HepG2 (cell line): ENCODE data around the gene CLIC3. TPM values are rescaled to one million over a fixed set of nuclear protein-coding genes. Genes with fewer than 3 reads are reported as not detected.

Source experiments
- BCL6 ChIP-seq: IDR thresholded peaks from 2 replicates; pipeline ENCODE4 v1.6.1; 2016; ENCODE audit warnings: missing genetic modification reagents, missing compliant biosample characterization
- FOXA3 ChIP-seq: IDR thresholded peaks from 2 replicates; pipeline ENCODE4 v1.6.1; 2016; ENCODE audit warnings: missing genetic modification reagents, missing compliant biosample characterization
- HNRNPK ChIP-seq: fragments of 200-400 bp; formaldehyde crosslinking; IDR thresholded peaks from 2 replicates; pipeline ENCODE4 v1.6.1; 2018; ENCODE audit warnings: low read length, low read depth, moderate library complexity, mild to moderate bottlenecking; ENCODE audit not compliant: poor library complexity, severe bottlenecking
- KLF9 ChIP-seq: IDR thresholded peaks from 2 replicates; pipeline ENCODE4 v1.6.1; 2016; ENCODE audit warnings: low read depth
- MAZ ChIP-seq, 2 experiments: sonication (generic) in 1 of 2; formaldehyde crosslinking in 1 of 2; IDR thresholded peaks; 2 replicates each; pipeline versions ENCODE4 v1.5.0 to v1.6.1; 2012 to 2020; ENCODE audit warnings: low read depth in 2 of 2, mild to moderate bottlenecking in 2 of 2, borderline replicate concordance in 1 of 2, improper control_type of control experiment in 1 of 2, low read length in 1 of 2, missing genetic modification reagents in 1 of 2, moderate library complexity in 1 of 2
- MEIS1 ChIP-seq: sonication (generic); formaldehyde crosslinking; IDR thresholded peaks from 2 replicates; pipeline ENCODE4 v1.9.0; 2021; ENCODE audit warnings: mild to moderate bottlenecking, missing genetic modification reagents, moderate library complexity, borderline replicate concordance
- ZFY ChIP-seq: sonication (generic); formaldehyde crosslinking; IDR thresholded peaks from 2 replicates; pipeline ENCODE4 v1.4.0; 2020; ENCODE audit warnings: missing genetic modification reagents
- ZNF451 ChIP-seq: sonication (generic); formaldehyde crosslinking; IDR thresholded peaks from 2 replicates; pipeline ENCODE4 v1.5.0; 2020; ENCODE audit warnings: mild to moderate bottlenecking, missing genetic modification reagents
- ZNF792 ChIP-seq: IDR thresholded peaks from 2 replicates; pipeline ENCODE4 v1.6.1; 2016
- polyA plus RNA-seq, 8 experiments: library from polyadenylated mRNA; depleted of rRNA in 3 of 8; stranded (reverse) in 7 of 8; unstranded in 1 of 8; fragments of >200 nt; fragmentation: Illumina TruSeq in 4 of 8; extraction: Trizol in 4 of 8; gene quantifications; 2 replicates each; pipeline versions ENCODE4 v1.2.1 to v1.2.3, GENCODE V29; 2011 to 2016; ENCODE audit warnings: low read depth in 4 of 8, missing spikeins in 1 of 8, mixed read lengths in 1 of 8; ENCODE audit not compliant: insufficient read depth in 1 of 8
- total RNA-seq, 5 experiments: library from RNA; depleted of rRNA; stranded (reverse); fragments of >200 nt; fragmentation: Illumina TruSeq; extraction: Trizol; gene quantifications; 2 replicates each; pipeline ENCODE4 v1.2.3, GENCODE V29; 2016; ENCODE audit warnings: low read depth in 1 of 5
- TF ChIP-seq, protein P1 (sequence below): sonication (generic); formaldehyde crosslinking; IDR thresholded peaks from 2 replicates; pipeline ENCODE4 v1.5.1; 2020; ENCODE audit warnings: missing genetic modification reagents, mild to moderate bottlenecking, borderline replicate concordance
- TF ChIP-seq, protein P2 (sequence below): sonication (generic); formaldehyde crosslinking; IDR thresholded peaks from 2 replicates; pipeline ENCODE4 v1.5.0; 2020; ENCODE audit warnings: mild to moderate bottlenecking, missing genetic modification reagents
- TF ChIP-seq, protein P3 (sequence below): sonication (generic); formaldehyde crosslinking; IDR thresholded peaks from 2 replicates; pipeline ENCODE4 v1.4.0; 2020; ENCODE audit warnings: missing genetic modification reagents
- TF ChIP-seq, protein P4 (sequence below): sonication (generic); formaldehyde crosslinking; IDR thresholded peaks from 2 replicates; pipeline ENCODE4 v1.4.0; 2020; ENCODE audit warnings: mild to moderate bottlenecking, missing genetic modification reagents
- TF ChIP-seq, protein P5 (sequence below): sonication (generic); formaldehyde crosslinking; IDR thresholded peaks from 2 replicates; pipeline ENCODE4 v1.5.0; 2020; ENCODE audit warnings: missing genetic modification reagents
- TF ChIP-seq, protein P6 (sequence below): sonication (generic); formaldehyde crosslinking; IDR thresholded peaks from 2 replicates; pipeline ENCODE4 v1.8.0; 2022; ENCODE audit warnings: mild to moderate bottlenecking, missing genetic modification reagents, moderate library complexity

CLIC3 gene
- total and polyA plus RNA-seq, 2 of the 13 experiments (the other 11 are each of a cell fraction or from before 2014, with no cell fraction given), result 0.51 to 1.5 TPM

DNA sequence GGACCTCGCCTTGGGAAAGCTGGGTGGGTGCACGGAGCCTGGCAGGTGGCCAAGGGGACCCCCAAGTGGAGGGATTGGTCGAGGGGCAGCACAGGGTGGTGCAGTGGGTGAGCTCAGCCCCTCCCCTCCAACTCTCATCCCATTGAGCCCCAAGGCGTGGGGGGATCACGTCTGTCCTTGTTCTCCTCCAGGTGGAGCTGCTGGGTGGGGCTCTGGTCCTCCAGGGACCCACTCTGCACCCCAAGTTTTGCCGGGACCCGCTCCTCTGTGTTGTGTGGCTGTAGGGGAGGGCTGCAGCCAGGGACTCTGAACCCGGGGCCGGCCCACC is 39.1 kb upstream of the CLIC3 start (continued):
- TF ChIP-seq, protein P1, sequence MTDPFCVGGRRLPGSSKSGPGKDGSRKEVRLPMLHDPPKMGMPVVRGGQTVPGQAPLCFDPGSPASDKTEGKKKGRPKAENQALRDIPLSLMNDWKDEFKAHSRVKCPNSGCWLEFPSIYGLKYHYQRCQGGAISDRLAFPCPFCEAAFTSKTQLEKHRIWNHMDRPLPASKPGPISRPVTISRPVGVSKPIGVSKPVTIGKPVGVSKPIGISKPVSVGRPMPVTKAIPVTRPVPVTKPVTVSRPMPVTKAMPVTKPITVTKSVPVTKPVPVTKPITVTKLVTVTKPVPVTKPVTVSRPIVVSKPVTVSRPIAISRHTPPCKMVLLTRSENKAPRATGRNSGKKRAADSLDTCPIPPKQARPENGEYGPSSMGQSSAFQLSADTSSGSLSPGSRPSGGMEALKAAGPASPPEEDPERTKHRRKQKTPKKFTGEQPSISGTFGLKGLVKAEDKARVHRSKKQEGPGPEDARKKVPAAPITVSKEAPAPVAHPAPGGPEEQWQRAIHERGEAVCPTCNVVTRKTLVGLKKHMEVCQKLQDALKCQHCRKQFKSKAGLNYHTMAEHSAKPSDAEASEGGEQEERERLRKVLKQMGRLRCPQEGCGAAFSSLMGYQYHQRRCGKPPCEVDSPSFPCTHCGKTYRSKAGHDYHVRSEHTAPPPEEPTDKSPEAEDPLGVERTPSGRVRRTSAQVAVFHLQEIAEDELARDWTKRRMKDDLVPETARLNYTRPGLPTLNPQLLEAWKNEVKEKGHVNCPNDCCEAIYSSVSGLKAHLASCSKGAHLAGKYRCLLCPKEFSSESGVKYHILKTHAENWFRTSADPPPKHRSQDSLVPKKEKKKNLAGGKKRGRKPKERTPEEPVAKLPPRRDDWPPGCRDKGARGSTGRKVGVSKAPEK (CRISPR knock-in tag), result no peak
- TF ChIP-seq, protein P2, sequence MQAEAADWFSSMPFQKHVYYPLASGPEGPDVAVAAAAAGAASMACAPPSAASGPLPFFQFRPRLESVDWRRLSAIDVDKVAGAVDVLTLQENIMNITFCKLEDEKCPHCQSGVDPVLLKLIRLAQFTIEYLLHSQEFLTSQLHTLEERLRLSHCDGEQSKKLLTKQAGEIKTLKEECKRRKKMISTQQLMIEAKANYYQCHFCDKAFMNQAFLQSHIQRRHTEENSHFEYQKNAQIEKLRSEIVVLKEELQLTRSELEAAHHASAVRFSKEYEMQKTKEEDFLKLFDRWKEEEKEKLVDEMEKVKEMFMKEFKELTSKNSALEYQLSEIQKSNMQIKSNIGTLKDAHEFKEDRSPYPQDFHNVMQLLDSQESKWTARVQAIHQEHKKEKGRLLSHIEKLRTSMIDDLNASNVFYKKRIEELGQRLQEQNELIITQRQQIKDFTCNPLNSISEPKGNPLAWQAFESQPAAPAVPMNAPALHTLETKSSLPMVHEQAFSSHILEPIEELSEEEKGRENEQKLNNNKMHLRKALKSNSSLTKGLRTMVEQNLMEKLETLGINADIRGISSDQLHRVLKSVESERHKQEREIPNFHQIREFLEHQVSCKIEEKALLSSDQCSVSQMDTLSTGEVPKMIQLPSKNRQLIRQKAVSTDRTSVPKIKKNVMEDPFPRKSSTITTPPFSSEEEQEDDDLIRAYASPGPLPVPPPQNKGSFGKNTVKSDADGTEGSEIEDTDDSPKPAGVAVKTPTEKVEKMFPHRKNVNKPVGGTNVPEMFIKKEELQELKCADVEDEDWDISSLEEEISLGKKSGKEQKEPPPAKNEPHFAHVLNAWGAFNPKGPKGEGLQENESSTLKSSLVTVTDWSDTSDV, result no peak
- TF ChIP-seq, protein P3, sequence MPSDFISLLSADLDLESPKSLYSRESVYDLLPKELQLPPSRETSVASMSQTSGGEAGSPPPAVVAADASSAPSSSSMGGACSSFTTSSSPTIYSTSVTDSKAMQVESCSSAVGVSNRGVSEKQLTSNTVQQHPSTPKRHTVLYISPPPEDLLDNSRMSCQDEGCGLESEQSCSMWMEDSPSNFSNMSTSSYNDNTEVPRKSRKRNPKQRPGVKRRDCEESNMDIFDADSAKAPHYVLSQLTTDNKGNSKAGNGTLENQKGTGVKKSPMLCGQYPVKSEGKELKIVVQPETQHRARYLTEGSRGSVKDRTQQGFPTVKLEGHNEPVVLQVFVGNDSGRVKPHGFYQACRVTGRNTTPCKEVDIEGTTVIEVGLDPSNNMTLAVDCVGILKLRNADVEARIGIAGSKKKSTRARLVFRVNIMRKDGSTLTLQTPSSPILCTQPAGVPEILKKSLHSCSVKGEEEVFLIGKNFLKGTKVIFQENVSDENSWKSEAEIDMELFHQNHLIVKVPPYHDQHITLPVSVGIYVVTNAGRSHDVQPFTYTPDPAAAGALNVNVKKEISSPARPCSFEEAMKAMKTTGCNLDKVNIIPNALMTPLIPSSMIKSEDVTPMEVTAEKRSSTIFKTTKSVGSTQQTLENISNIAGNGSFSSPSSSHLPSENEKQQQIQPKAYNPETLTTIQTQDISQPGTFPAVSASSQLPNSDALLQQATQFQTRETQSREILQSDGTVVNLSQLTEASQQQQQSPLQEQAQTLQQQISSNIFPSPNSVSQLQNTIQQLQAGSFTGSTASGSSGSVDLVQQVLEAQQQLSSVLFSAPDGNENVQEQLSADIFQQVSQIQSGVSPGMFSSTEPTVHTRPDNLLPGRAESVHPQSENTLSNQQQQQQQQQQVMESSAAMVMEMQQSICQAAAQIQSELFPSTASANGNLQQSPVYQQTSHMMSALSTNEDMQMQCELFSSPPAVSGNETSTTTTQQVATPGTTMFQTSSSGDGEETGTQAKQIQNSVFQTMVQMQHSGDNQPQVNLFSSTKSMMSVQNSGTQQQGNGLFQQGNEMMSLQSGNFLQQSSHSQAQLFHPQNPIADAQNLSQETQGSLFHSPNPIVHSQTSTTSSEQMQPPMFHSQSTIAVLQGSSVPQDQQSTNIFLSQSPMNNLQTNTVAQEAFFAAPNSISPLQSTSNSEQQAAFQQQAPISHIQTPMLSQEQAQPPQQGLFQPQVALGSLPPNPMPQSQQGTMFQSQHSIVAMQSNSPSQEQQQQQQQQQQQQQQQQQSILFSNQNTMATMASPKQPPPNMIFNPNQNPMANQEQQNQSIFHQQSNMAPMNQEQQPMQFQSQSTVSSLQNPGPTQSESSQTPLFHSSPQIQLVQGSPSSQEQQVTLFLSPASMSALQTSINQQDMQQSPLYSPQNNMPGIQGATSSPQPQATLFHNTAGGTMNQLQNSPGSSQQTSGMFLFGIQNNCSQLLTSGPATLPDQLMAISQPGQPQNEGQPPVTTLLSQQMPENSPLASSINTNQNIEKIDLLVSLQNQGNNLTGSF (CRISPR knock-in tag), result no peak
- no peak for TF ChIP-seq FOXA3 (CRISPR knock-in tag)
- TF ChIP-seq, protein P4, sequence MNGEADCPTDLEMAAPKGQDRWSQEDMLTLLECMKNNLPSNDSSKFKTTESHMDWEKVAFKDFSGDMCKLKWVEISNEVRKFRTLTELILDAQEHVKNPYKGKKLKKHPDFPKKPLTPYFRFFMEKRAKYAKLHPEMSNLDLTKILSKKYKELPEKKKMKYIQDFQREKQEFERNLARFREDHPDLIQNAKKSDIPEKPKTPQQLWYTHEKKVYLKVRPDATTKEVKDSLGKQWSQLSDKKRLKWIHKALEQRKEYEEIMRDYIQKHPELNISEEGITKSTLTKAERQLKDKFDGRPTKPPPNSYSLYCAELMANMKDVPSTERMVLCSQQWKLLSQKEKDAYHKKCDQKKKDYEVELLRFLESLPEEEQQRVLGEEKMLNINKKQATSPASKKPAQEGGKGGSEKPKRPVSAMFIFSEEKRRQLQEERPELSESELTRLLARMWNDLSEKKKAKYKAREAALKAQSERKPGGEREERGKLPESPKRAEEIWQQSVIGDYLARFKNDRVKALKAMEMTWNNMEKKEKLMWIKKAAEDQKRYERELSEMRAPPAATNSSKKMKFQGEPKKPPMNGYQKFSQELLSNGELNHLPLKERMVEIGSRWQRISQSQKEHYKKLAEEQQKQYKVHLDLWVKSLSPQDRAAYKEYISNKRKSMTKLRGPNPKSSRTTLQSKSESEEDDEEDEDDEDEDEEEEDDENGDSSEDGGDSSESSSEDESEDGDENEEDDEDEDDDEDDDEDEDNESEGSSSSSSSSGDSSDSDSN (CRISPR knock-in tag), result peak; percentile 11; the same call in 1 of the 2 replicates
- no peak for TF ChIP-seq BCL6 (CRISPR knock-in tag)
- TF ChIP-seq, protein P5, sequence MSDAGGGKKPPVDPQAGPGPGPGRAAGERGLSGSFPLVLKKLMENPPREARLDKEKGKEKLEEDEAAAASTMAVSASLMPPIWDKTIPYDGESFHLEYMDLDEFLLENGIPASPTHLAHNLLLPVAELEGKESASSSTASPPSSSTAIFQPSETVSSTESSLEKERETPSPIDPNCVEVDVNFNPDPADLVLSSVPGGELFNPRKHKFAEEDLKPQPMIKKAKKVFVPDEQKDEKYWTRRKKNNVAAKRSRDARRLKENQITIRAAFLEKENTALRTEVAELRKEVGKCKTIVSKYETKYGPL (CRISPR knock-in tag), result no peak
- TF ChIP-seq, protein P6, sequence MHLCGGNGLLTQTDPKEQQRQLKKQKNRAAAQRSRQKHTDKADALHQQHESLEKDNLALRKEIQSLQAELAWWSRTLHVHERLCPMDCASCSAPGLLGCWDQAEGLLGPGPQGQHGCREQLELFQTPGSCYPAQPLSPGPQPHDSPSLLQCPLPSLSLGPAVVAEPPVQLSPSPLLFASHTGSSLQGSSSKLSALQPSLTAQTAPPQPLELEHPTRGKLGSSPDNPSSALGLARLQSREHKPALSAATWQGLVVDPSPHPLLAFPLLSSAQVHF (CRISPR knock-in tag), result no peak
- no peak for TF ChIP-seq ZNF792 (CRISPR knock-in tag)
- TF ChIP-seq ZFY (CRISPR knock-in tag), result no peak
- TF ChIP-seq HNRNPK, result no peak
- TF ChIP-seq MEIS1 (CRISPR knock-in tag), result 0 out of 2 replicates have a peak, but pooled peaks have one; percentile 27
- no peak for TF ChIP-seq MAZ (IDR thresholded peaks at IDR 0.05; ENCODE audit: borderline replicate concordance, low read depth, low read length)
- peak; percentile 55; the same call in 1 of the 2 replicates for TF ChIP-seq MAZ (CRISPR knock-in tag; IDR thresholded peaks at IDR 0.05; ENCODE audit: low read depth)
- no peak for TF ChIP-seq ZNF451 (CRISPR knock-in tag)
- TF ChIP-seq KLF9 (CRISPR knock-in tag), result no peak
